AG04450 (cell line): ENCODE results near the gene SLCO2A1. TPM values are rescaled to one million over a fixed set of nuclear protein-coding genes. Genes with fewer than 3 reads are reported as not detected.

ENCODE experiments used
- CTCF ChIA-PET: fragments of 300-600, 350-600 bp; formaldehyde crosslinking; extraction: SDS; loops from one replicate; lab custom pipeline; 2022; ENCODE audit warnings: antibody characterized with exemption, inconsistent platforms; lab: Charles Lee
- POLR2A ChIA-PET: fragments of 350-600 bp; formaldehyde crosslinking; extraction: SDS; loops from one replicate; lab custom pipeline; 2021; ENCODE audit warnings: antibody characterized with exemption, inconsistent platforms; lab: Yijun Ruan, JAX
- DNase-seq: peaks from one replicate; pipeline ENCODE4 v3.0.0-alpha.2; 2011; ENCODE audit warnings: low read depth, low spot score
- H3K27ac ChIP-seq: one replicate; pipeline ENCODE4 v1.5.1; 2012; ENCODE audit warnings: low read depth, low read length, control low read depth
- H3K27me3 ChIP-seq: one replicate; pipeline ENCODE4 v1.6.0; 2012; ENCODE audit warnings: low read length; ENCODE audit not compliant: control insufficient read depth, insufficient read depth
- H3K4me3 ChIP-seq: 2 replicates; pipeline ENCODE4 v1.5.1; 2011; ENCODE audit warnings: mild to moderate bottlenecking, low read depth, low read length, control low read depth
- H3K9me3 ChIP-seq: 2 replicates; pipeline ENCODE4 v1.5.1; 2012; ENCODE audit warnings: low read length; ENCODE audit not compliant: control insufficient read depth, insufficient read depth
- polyA plus RNA-seq: library from polyadenylated mRNA; depleted of rRNA; stranded (reverse); fragments of >200 nt; gene quantifications from 2 replicates; pipeline ENCODE4 v1.2.3, GENCODE V29; 2011
- TF ChIP-seq, protein P1 (sequence below): IDR thresholded peaks from 2 replicates; pipeline ENCODE4 v1.5.1; 2011; ENCODE audit warnings: low read depth, low read length, control low read depth, inconsistent platforms

SLCO2A1 gene
- polyA plus RNA-seq, 1 experiment, result 1.6 TPM

GRCh38 chr3:133883641-133884040, 146.1 kb downstream of the SLCO2A1 start:
- Histone ChIP-seq H3K27me3 (peaks cover 42% of the 10 kb centered on the region), H3K27ac (no peak overlapping the region), H3K4me3 (no peak overlapping the region), H3K9me3 (no peaks in the 10 kb centered on the region)
- DNase-seq, result no peak
- TF ChIP-seq, protein P1, sequence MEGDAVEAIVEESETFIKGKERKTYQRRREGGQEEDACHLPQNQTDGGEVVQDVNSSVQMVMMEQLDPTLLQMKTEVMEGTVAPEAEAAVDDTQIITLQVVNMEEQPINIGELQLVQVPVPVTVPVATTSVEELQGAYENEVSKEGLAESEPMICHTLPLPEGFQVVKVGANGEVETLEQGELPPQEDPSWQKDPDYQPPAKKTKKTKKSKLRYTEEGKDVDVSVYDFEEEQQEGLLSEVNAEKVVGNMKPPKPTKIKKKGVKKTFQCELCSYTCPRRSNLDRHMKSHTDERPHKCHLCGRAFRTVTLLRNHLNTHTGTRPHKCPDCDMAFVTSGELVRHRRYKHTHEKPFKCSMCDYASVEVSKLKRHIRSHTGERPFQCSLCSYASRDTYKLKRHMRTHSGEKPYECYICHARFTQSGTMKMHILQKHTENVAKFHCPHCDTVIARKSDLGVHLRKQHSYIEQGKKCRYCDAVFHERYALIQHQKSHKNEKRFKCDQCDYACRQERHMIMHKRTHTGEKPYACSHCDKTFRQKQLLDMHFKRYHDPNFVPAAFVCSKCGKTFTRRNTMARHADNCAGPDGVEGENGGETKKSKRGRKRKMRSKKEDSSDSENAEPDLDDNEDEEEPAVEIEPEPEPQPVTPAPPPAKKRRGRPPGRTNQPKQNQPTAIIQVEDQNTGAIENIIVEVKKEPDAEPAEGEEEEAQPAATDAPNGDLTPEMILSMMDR, result no peak
- POLR2A ChIA-PET, result interaction anchor here (0.6 kb wide), 1 partner anchor 39 kb away, joined by 7 read pairs; no protein-coding TSS in a partner anchor
- CTCF ChIA-PET, result no interaction called here

GRCh38 chr3:133882986-133883586, 146.6 kb downstream of the SLCO2A1 start:
- POLR2A ChIA-PET, result interaction anchor here (0.6 kb wide), 1 partner anchor 40 kb away, joined by 7 read pairs; no protein-coding TSS in a partner anchor
- H3K27me3 ChIP-seq, result peaks cover 42% of the 10 kb centered on the region
- CTCF ChIA-PET, result interaction anchor here (0.5 kb wide), 1 partner anchor 25 kb away, joined by 4 read pairs; no protein-coding TSS in a partner anchor

GRCh38 chr3:133881939-133882825, 147.5 kb downstream of the SLCO2A1 start:
- no peak overlapping the region for H3K27ac ChIP-seq
- peaks cover 37% of the 10 kb centered on the region for H3K27me3 ChIP-seq
- H3K9me3 ChIP-seq, result no peaks in the 10 kb centered on the region
- TF ChIP-seq, protein P1, result no peak
- H3K4me3 ChIP-seq, result no peak overlapping the region
- ChIA-PET POLR2A (no interaction called here), CTCF (interaction anchor here (0.5 kb wide), 1 partner anchor 26 kb away, joined by 4 read pairs; no protein-coding TSS in a partner anchor)
- DNase-seq, result no peak

More at GRCh38 chr3:133882986-133883586, 146.6 kb downstream of the SLCO2A1 start:
- Histone ChIP-seq H3K9me3 (no peaks in the 10 kb centered on the region), H3K27ac (no peak overlapping the region), H3K4me3 (no peak overlapping the region)
- DNase-seq, result no peak
- TF ChIP-seq, protein P1, result no peak

DNA sequence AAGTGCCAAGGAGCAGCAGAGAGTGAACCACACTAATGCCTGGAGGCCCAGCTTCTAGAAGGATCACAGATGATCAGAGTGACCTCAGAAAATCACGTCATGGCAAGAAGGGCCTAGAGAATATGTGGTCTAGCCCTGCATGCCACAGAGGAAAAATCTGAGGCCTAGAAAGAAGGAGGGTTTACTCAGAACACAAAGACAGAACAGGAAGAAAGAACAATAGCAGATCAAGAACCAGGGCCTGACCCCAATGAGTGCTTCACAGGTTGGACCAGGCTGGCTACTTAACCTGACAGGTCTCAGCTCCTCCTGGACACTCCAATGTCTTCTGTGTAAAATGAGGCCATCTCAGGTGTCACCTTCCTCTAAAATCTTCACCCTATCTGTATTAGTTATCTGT, 148.2 kb downstream of the SLCO2A1 start:
- H3K9me3 ChIP-seq, result no peaks in the 10 kb centered on the region
- TF ChIP-seq, protein P1, result no peak
- H3K27me3 ChIP-seq, result peaks cover 43% of the 10 kb centered on the region
- H3K27ac ChIP-seq, result no peak overlapping the region
- no peak for DNase-seq
- POLR2A ChIA-PET, result no interaction called here
- no peak overlapping the region for H3K4me3 ChIP-seq
- CTCF ChIA-PET, result no interaction called here
